Epithelial cell of proximal tubule (primary cell): ENCODE results near the gene AXDND1. TPM values are rescaled to one million over a fixed set of nuclear protein-coding genes. Genes with fewer than 3 reads are reported as not detected.
"Not testable (repeated sequence)": the region's sequence is repeated elsewhere in the genome, so short reads cannot be mapped to it uniquely, and the experiment has no call there.

Experiments used
- DNase-seq: peaks from one replicate; pipeline ENCODE4 v3.0.0-alpha.2; 2011; ENCODE audit warnings: low read depth
- H3K4me3 ChIP-seq: 2 replicates; pipeline ENCODE4 v1.5.1; 2011; ENCODE audit warnings: low read depth, mild to moderate bottlenecking, low read length
- total RNA-seq: library from RNA; depleted of rRNA; stranded (reverse); fragments of >200 nt; gene quantifications from 2 replicates; pipeline ENCODE4 v1.2.3, GENCODE V29; 2015
- TF ChIP-seq, protein P1 (sequence below): conservative IDR thresholded peaks from 2 replicates; pipeline ENCODE4 v1.5.1; 2012; ENCODE audit warnings: low read depth, mild to moderate bottlenecking, low read length

AXDND1 gene
- total RNA-seq, 1 donor from 2014 or later, result not detected

DNA sequence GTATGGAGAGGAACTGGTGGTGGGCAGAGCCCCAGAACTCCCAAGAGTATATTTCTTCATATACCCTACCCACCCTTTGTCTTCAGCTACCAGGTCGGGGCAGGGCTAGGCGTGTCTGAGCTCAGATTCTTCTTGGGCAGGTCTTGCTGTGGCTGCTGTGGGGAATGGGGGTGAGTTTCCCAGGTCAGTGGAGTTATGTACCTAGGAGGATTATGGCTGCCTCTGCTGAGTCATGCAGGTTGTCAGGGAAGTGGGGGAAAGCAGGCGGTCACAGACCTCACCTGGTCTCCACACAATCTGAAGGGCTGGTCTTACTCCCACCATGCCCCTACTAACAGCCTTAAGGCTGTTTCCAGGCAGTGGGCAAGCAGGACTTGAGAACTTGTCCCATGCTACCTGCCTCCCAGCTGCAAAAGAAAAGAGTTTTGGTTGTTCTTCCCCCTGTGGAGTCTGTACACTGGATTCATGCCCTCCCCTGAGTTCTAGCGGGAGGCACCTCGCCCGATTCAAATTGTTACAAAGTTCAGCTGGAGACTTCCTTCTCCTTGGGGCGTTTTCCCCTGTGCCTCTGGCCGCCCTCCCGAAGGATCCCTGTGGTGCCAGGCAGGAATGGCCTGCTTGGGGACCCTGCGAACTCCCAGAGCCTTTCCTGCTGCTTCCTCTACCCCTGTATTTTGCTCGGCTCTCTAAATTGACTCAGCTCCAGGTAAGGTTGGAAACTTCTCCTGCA, 151.4 kb downstream of the AXDND1 start:
- DNase-seq, result no peak
- no peak overlapping the region for H3K4me3 ChIP-seq
- TF ChIP-seq, protein P1, sequence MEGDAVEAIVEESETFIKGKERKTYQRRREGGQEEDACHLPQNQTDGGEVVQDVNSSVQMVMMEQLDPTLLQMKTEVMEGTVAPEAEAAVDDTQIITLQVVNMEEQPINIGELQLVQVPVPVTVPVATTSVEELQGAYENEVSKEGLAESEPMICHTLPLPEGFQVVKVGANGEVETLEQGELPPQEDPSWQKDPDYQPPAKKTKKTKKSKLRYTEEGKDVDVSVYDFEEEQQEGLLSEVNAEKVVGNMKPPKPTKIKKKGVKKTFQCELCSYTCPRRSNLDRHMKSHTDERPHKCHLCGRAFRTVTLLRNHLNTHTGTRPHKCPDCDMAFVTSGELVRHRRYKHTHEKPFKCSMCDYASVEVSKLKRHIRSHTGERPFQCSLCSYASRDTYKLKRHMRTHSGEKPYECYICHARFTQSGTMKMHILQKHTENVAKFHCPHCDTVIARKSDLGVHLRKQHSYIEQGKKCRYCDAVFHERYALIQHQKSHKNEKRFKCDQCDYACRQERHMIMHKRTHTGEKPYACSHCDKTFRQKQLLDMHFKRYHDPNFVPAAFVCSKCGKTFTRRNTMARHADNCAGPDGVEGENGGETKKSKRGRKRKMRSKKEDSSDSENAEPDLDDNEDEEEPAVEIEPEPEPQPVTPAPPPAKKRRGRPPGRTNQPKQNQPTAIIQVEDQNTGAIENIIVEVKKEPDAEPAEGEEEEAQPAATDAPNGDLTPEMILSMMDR, result no peak

DNA sequence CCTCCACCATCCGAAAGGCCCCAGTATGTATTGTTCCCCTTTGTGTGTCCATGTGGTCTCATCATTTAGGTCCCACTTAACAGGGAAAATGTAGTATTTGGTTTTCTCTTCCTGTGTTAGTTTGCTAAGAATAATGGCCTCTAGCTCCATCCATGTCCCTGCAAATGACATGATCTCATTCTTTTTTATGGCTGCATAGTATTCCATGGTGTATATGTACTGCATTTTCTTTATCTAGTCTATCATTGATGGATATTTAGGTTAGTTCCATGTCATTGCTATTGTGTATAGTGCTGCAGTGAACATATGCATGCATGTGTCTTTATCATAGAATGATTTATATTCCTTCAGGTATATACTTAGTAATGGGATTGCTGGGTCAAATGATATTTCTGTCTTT, 152.8 kb downstream of the AXDND1 start:
- not testable (repeated sequence) for H3K4me3 ChIP-seq, DNase-seq

- TF ChIP-seq, protein P1, result no peak
- H3K4me3 ChIP-seq, result no peak overlapping the region
- DNase-seq, result no peak
Observed at GRCh38 chr1:179529482-179530195, 163.9 kb downstream of the AXDND1 start.

- no peak overlapping the region for H3K4me3 ChIP-seq
- TF ChIP-seq, protein P1, result no peak
- no peak for DNase-seq
Observed at GRCh38 chr1:179530352-179530751, 164.6 kb downstream of the AXDND1 start.

GRCh38 chr1:179541774-179542173, 176.0 kb downstream of the AXDND1 start:
- TF ChIP-seq, protein P1, result no peak
- no peak for DNase-seq
- H3K4me3 ChIP-seq, result no peak overlapping the region

DNA sequence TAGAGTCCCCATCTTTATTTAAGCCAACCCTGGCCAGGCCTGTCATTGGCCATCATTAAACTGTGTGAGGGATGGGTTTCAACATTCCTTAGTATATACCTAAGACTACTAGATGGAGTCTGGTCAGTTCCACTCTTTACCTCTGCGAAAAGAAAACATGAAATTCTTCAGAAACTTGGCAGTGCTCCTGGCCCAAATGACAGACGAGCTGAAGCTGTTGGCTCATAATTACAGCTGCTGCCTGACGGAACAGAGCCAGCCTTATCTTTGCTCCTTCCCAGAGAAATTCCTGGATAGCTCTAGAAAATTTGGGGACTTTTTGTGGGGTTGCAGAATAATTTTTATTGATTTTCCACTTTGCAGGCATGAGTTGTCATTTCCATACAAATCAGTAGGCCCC, 179.6 kb downstream of the AXDND1 start:
- H3K4me3 ChIP-seq, result no peak overlapping the region
- TF ChIP-seq, protein P1, result no peak
- no peak for DNase-seq

DNA sequence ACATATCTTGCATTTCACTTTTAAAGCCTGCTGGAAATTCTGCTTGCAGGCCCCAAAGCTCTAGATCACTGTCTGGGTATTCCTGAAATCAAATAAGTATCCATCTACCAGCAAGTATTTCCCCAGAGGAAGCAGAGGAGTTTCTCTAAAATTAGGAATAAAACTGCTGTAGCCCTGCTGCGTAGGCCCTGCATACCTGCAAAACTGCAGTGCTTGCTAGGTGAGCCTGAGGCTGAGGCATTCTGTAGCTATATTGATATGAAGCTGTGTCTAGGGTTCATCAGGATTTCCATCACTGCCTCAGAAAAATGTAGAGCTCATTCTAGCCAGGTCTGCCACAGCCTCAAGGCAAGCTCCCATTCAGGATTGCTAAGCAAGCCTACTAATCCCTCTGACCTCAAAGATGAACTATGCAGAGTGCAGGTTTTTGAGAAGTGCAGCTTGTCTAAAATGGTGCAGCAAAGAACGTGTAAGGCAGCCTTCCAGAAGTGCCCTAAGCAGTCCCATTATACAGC, 181.3 kb downstream of the AXDND1 start:
- TF ChIP-seq, protein P1, result no peak
- no peak overlapping the region for H3K4me3 ChIP-seq
- DNase-seq, result no peak
